Neural cell (in vitro differentiated cells): ENCODE data around the gene GALNT10.

Experiments used
- CTCF ChIP-seq: fragments of 450-650 bp; IDR thresholded peaks from 2 replicates; pipeline ENCODE4 v1.5.1; 2014; ENCODE audit warnings: antibody characterized with exemption, mild to moderate bottlenecking, moderate library complexity; ENCODE audit not compliant: poor library complexity, severe bottlenecking
- EP300 ChIP-seq: fragments of 450-650 bp; conservative IDR thresholded peaks from 2 replicates; pipeline ENCODE4 v1.6.1; 2014; ENCODE audit warnings: antibody characterized with exemption, mild to moderate bottlenecking, moderate library complexity; ENCODE audit not compliant: poor library complexity, severe bottlenecking
- POLR2AphosphoS5 ChIP-seq: IDR thresholded peaks from 2 replicates; pipeline ENCODE4 v1.6.1; 2012

- TF ChIP-seq CTCF (no peak), EP300 (no peak), POLR2AphosphoS5 (no peak)
Observed at GRCh38 chr5:154264549-154265196, 74.1 kb downstream of the GALNT10 start.
